ENCODE data around the gene SECISBP2L.
"Not testable (repeated sequence)": the region's sequence is repeated elsewhere in the genome, so short reads cannot be mapped to it uniquely, and the experiment has no call there.

Gene SECISBP2L, protein sequence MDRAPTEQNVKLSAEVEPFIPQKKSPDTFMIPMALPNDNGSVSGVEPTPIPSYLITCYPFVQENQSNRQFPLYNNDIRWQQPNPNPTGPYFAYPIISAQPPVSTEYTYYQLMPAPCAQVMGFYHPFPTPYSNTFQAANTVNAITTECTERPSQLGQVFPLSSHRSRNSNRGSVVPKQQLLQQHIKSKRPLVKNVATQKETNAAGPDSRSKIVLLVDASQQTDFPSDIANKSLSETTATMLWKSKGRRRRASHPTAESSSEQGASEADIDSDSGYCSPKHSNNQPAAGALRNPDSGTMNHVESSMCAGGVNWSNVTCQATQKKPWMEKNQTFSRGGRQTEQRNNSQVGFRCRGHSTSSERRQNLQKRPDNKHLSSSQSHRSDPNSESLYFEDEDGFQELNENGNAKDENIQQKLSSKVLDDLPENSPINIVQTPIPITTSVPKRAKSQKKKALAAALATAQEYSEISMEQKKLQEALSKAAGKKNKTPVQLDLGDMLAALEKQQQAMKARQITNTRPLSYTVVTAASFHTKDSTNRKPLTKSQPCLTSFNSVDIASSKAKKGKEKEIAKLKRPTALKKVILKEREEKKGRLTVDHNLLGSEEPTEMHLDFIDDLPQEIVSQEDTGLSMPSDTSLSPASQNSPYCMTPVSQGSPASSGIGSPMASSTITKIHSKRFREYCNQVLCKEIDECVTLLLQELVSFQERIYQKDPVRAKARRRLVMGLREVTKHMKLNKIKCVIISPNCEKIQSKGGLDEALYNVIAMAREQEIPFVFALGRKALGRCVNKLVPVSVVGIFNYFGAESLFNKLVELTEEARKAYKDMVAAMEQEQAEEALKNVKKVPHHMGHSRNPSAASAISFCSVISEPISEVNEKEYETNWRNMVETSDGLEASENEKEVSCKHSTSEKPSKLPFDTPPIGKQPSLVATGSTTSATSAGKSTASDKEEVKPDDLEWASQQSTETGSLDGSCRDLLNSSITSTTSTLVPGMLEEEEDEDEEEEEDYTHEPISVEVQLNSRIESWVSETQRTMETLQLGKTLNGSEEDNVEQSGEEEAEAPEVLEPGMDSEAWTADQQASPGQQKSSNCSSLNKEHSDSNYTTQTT

DNA sequence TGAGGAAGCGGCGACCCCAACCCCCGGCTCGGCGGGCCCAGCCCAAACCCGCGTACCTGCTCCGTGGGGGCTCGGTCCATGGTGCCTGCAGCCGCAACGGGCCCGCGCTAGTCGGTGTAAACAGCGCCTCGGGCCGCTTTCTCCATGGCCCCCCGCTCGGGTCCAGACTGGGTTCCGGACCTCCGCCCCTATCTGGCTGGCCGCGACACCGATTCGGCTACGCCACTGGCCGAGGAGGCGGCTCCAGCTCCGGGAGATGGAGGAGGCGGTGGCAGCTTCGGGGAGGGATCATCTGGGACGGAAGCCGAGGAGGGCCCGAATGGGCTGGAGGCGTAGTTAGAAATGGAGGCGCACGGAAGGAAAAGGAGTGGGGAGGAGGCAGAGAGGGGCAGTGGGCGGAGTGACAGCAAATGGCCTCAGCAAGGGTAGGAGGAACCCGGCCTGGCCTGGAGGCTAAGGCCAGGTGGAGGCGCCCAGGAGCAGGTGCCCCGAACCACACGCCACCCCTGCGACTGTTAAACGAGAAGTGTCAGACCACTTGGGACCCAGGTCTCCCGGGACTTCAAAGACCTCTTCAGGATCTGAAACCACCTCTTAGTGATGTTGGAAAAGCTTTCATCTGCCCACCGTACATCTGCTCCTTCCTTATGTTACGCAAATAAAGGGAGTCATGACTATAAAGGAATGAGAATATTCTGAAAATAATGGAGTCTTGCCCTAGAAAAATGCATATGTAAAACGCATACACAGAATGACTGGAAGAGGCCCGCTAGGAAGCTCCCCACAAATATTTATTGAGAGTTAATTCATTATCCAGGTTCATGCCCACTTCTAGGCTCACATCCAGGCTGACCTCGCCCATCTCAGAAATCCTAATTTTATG lies at the start of gene SECISBP2L:
Gene SECISBP2L (minus strand): TSS at position 227 of the 883 bp plus-strand sequence. CDS start 147 bp downstream, at position 80.
- DNase-seq (ENCODE audit: low read depth in 2 of 2, low spot score in 1 of 2) = peak; percentile 71 to 79

DNA sequence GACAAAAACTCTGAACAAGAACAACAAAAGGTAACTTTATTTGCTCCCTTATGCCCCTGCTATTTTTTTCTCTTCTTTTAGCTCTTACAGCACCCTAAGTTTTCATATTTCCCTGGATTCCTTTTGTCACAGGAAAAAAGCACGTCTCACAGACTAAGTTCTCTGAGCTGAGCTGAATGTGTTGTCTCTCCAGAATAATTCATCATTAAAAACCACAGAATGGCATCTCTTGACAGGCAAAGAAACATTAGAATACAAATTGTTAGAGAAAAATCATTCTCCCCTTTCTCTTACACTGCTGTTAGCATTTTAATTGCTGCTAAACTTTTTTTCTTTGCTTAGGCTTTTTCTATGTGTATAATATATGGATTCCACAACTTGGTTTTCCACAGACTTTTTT lies 48.7 kb upstream of the SECISBP2L start:
- no peak for DNase-seq (ENCODE audit: low read depth in 2 of 2, low spot score in 1 of 2)

DNA sequence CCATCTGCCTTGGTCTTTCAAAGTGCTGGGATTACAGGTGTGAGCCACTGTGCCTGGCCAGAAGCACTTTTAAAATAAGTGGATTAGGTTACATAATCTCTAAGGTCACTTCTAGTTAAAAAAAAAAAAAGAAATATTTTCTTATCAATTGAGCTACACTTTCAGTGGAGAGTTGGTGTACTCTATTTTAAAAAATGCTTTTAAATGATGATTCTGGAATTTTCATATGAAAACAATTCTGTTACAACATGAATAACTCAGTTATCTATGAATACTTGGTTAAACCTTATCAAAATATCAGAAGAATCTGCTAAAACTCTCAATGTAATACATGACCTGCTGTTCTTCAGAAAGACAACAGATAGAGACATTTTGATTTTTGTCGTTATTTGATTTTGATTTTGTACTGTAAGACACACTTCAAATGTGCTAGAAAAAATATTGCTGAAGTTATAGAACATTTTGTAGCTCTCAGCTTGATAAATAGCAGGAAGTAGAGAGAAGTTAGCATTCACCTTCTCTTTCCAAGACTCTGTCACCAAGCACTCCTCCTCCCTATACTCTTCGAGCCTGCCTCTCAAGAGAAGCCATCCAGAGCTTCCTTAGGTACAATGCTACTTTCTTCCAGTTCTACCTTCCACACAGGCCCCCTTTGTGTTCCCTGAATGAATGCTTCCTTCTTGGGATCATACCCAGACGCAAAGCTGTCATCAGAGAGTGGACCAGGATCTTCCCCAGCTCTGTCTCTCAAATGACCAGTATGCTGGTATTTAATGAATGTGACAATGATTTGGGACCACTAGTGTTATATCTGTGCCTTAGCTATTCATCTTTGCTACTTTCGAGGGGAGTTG lies 47.2 kb upstream of the SECISBP2L start:
- no peak for DNase-seq (ENCODE audit: low read depth in 2 of 2, low spot score in 1 of 2)

DNA sequence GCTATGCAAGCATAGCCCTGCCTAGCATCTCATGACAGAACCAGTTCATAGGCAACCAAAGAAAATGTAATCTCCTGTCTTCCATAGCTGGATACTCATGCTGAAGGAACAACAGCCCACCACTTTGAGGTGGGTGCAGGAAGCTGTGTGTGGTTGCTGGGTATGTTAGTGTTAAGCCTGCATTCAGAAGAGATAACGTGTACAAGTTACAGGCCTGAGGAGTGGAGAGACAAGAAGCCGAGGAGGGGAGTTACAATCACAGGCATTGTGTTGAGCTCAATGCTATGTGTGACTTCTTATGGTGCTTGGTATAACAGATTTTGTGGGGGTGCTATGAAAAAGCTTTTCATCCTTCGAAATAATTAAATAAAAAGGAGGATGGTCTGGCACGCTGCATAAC lies 42.8 kb upstream of the SECISBP2L start:
- no peak for DNase-seq (ENCODE audit: low read depth in 2 of 2, low spot score in 1 of 2)

DNA sequence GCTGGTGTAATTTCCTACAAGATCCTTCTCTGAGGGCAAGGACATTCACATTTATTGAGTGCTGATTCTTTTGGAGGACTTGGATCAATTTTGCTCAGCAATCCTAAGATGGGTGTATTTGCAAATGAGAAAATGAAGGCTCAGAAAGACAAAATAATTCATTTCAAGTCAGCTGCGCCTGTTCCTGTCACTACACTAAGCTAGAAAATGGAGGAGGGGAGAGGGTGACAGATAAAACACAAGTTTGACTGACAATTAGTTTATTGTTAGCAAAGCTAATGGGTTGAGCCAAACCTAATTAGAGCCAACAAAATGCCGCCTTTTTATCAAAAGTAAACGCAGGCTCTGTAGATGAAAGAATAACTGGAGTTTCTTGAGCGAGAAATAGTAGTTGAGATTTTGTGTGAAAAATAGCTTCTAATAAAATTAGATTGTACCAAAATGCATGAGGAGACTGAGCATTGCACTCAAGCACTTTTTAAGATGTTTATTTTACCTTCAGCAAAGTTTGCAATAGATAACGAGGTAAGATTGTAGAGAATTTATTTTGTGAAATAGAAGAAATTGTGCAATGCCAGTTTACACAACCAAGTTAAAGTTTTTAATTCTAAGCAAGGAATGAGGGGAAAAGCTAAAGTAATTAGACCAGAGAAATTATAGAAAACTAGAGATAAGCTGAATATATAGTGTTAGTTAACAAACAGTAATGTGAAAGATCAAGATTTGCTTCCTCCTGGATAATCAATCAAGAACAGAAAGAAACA lies 39.6 kb upstream of the SECISBP2L start:
- DNase-seq (ENCODE audit: low read depth in 2 of 2, low spot score in 1 of 2) = no peak

DNA sequence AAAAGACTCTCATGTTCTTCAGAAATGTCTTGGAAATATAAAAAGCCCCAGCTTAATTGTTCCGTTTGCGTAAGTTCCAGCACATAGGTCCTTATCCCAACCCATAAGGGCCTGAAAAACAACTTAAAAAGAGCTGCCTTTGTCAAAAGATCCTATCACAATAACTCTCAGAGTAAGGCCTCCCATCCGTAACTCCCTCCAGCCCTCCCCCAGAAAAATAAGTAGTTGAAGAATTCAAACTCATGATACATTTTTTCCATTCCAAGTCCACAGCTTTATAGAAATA lies 38.0 kb upstream of the SECISBP2L start:
- DNase-seq (ENCODE audit: low read depth in 2 of 2, low spot score in 1 of 2) = no peak

DNA sequence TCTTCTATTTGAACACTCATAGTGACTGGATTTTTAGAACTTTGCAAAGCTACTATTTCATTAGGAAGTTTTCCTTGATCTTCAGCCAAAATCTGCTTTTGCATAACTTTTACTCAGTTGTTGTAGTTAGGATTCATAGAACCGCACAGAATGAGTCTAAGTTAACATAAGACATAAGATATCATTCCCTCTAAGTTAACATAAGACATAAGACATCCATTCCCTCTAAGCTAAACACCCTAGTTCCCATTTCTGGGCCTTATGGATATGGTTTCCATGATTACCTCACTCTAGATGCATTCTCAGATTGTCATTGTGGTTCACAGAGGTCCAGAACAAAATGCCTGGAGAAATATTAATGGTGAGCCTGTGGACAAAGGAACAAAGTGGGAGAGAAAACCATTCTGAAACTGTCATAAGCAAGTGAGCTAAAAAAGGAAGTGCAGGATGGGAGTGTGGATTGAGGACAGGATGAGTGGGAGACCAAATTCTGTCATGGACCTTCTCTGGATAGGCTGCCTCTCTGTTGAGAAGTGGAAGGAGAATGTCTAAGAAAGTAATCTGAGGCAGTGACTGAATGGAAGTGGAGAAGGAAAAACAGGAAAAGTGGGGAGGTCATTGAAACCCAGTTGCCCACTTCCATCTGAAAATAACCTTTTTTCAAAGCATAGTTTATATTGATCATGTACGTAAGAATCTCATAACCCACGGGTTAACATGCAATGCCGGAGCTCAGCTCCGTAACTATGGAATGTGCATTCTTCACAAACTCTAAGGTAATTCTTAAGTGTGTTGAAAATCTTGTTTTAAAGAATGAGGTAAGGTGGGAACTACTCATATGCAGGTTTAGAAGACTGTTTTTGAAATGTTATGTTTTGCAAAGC lies 37.4 kb upstream of the SECISBP2L start:
- DNase-seq (ENCODE audit: low read depth in 2 of 2, low spot score in 1 of 2) = no peak

DNA sequence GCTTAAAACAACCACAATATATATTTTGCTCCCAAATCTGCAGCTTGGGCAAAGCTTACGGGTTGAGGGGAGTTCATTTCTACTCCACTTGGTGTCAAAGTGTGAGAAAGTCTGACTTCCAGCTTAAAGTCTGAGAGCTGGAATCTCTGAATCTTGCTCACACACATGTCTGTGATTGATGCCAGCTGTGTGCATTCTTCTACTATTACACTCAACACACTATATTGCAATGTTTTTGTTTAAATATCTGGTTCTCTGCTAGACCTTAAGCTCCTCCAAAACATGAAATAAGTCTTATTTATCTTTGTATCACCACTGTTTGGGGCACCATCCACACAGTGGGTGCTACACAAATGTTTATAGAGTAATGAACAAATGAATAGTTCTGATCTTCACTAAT lies 36.7 kb upstream of the SECISBP2L start:
- no peak for DNase-seq (ENCODE audit: low read depth in 2 of 2, low spot score in 1 of 2)

DNA sequence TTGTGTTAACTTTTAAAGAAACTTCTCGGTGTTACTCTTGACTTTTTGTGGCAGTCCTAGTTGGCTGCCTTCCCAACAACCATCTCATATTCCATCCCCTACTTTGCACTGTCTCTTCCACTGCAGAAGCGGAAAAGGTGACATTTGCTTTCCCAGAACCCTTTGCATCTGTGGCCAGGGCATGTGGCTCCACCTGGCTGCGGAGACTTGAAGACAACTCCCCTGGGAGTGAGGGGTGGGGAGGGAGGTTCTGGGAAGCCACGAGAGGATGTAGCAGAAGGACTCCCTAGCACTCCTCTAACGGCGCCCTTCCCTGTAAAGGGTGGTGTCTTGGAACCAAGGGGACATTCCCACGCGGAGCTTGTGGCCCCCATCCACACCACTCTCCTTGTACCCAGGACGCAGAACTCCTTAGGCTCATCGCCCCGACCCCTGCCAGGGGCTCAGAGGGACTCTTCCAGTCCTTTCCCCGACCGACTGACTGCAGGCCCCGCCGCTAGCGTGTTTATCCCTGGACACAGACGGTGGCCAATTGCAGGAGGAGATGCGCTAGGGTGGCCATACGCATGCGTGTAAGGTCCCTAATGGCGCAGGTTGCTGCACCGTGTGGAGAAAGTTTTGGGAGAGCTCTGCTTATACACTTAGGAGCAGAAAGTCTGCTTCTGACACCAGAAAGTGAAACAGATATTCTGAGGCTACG lies 33.2 kb upstream of the SECISBP2L start:
- no peak for DNase-seq (ENCODE audit: low read depth in 2 of 2, low spot score in 1 of 2)

DNA sequence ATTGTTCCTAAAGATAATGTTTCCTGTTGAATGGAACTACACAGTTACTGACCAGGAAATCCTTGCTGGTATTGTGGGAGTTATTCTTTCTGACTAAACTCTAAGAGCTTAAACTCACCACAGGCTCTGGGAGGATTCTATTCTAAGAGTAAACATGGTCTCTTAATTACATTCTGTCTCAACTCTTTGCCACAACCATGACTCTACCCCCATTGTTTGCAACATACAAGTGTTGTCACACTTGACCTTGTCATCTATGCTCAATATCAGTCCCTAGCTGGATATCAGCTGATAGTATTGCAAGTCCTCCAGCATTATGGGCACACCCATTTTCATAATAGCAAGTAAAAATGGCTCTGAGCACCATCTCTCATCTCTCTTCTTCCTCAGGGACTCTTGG lies 29.6 kb upstream of the SECISBP2L start:
- no peak for DNase-seq (ENCODE audit: low read depth in 2 of 2, low spot score in 1 of 2)

DNA sequence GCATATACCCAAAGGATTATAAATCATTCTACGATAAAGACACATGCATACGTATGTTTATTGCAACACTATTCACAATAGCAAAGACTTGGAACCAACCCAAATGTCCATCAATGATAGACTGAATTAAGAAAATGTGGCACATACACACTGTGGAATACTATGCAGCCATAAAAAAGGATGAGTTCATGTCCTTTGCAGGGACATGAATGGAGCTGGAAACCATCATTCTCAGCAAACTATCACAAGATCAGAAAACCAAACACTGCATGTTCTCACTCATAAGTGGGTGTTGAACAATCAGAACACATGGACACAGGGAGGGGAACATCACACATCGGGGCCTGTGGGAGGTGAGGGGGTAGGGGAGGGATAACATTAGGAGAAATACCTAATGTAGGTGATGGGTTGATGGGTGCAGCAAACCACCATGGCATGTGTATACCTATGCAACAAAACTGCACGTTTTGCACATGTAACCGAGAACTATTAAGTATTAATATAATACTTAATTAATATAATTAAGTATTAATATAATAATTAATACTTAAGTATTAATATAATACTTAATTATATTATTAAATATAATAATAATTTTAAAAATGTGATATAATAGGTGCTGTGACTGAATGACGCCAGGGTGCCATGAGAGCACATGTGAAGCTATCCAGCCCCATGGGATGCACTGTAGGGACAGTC lies 28.5 kb upstream of the SECISBP2L start:
- not testable (repeated sequence) for DNase-seq (ENCODE audit: low read depth in 2 of 2, low spot score in 1 of 2)

DNA sequence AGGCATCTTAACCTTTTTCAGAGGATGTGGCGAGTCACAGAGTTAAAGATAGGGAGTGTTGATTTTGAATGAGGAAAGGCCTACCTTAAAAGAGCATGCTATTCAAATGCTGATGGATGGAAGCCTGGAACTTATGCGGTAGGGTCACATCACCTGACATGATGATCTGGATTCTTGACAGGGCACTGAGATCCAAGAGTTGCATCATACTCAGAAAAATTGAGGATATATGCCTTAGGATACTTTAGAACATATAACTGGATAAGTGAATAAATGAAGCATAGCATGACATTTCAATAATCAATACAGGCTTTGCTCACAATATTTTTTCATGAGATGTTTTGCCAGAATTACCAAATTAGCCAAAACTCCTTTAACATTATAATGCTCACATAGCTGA lies 20.1 kb upstream of the SECISBP2L start:
- no peak for DNase-seq (ENCODE audit: low read depth in 2 of 2, low spot score in 1 of 2)

DNA sequence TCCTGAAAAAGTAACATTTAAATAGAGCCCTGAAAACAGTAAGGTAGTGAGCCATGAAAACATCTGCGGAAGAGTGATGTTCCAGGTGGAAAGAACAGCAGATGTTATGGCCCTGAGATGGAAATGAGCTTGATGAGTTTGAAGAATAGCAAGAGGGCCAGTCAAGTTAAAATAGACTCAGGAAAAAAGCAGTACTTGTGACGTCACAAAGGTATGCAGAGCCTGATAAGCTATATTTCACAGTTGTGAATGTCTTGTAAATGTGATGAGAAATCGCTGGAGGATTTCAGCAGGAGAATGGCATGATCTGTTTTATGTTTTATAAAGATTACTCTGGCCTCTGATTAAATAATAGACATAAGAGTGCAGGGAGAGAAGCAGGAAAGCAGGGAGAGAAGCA lies 18.6 kb upstream of the SECISBP2L start:
- no peak for DNase-seq (ENCODE audit: low read depth in 2 of 2, low spot score in 1 of 2)

DNA sequence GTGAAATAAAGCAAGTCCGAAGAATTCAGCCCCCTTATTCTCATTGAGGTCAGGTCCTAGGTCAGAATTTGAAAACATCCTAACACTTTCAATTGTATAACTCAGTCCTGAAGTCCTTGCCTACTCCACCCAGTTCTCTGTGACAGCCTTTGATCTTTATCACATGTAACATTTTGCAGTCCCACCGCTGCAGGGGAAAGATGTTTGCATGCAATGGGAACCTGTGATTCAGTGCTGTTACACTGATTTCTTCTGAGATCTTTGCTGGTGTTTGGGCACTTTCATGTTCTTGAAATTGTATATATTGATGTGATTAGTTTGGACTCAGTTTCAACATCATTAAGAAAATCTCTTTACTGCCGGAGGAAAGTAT lies 18.0 kb upstream of the SECISBP2L start:
- no peak for DNase-seq (ENCODE audit: low read depth in 2 of 2, low spot score in 1 of 2)

DNA sequence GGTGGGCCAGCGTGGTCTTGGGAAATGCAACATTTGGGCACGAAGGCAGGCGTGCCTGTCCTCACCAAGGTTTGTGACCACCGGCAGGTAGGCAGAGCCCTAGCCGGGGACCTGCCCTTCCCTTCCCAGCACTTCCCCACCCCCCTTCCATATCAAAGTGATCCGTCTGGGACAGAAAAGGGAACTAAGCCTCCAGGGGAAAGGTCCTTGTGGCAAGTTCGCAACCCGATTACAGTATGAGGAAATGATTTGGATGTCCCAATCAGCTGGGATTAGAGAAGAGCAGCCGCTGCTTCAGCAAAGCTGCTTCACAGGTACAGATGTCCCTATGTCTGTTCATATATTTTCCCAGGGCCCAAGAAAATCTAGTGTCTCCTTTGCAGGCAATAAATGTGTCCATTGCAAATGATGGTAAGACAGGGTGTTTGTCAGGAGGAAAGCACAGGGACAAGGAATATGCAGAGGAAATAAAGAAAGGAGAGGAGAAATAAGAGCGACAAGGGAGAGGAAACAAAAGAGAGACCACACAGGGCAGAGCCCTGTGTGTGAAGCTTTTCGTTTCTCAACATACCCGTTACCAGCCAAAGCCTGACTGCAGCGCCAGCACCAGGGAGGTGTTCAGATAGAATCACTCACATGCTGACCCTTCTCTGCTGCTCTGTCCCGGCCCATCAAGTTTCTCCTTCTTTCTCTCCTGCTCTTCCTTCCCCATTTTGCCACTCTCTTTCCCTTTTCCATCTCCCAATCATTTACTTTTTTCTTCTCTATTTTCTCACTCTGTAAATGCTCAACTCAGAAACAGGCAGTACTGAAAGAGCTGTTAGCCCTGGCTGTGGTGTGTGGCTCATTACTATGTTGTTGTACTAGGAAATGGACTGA lies 17.4 kb upstream of the SECISBP2L start:
- no peak for DNase-seq (ENCODE audit: low read depth in 2 of 2, low spot score in 1 of 2)

DNA sequence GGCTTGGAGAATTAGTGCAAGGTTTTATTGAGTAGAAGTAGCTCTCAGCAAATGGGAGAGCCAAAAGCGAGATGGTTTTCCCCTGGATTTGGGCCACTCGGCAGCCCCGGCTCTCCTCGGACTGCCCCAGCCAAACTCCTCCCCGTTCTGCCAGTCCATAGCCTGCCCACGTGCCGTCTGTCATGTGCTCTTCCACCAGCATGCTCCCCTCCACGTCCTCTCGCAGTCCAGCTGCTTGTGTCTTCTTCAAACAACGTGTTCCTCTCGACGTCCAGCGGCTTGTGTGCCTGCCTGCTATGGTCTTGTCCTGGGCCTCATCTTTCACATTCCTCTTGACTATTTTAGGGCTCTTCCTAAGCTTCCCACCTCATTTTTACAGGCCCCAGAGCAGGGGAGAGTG lies 16.7 kb upstream of the SECISBP2L start:
- DNase-seq (ENCODE audit: low read depth in 2 of 2, low spot score in 1 of 2) = no peak
